GM23248 (cell line): ENCODE data around the gene ZNF277. TPM values are rescaled to one million over a fixed set of nuclear protein-coding genes. Genes with fewer than 3 reads are reported as not detected.

ENCODE experiments used
- DNase-seq: peaks from one replicate; pipeline ENCODE4 v3.0.0-alpha.2; 2015
- H2AFZ ChIP-seq: fragments of 200-600 bp; sonication (generic); 2 replicates; pipeline ENCODE4 v1.6.1; 2016; ENCODE audit warnings: antibody characterized with exemption
- H3F3A ChIP-seq: fragments of 200-600 bp; sonication (generic); 2 replicates; pipeline ENCODE4 v1.6.1; 2016; ENCODE audit warnings: mild to moderate bottlenecking, antibody characterized with exemption, mixed run types; ENCODE audit not compliant: insufficient read depth
- H3K27ac ChIP-seq: fragments of 200-600 bp; sonication (generic); 2 replicates; pipeline ENCODE4 v1.5.1; 2016; ENCODE audit warnings: mild to moderate bottlenecking
- H3K27me3 ChIP-seq: fragments of 200-600 bp; sonication (generic); replicated peaks from 2 replicates; pipeline ENCODE4 v1.6.1; 2016; ENCODE audit warnings: mild to moderate bottlenecking; ENCODE audit not compliant: insufficient read depth
- H3K36me3 ChIP-seq: fragments of 200-600 bp; sonication (generic); 2 replicates; pipeline ENCODE4 v1.6.1; 2016; ENCODE audit warnings: low read depth, mild to moderate bottlenecking
- H3K4me1 ChIP-seq: fragments of 200-600 bp; sonication (generic); 2 replicates; pipeline ENCODE4 v1.6.1; 2016; ENCODE audit warnings: mild to moderate bottlenecking; ENCODE audit not compliant: insufficient read depth
- H3K4me2 ChIP-seq: fragments of 200-600 bp; sonication (generic); one replicate; pipeline ENCODE4 v1.6.1; 2016; ENCODE audit warnings: mild to moderate bottlenecking; ENCODE audit not compliant: unreplicated experiment
- H3K4me3 ChIP-seq: fragments of 200-600 bp; sonication (generic); 2 replicates; pipeline ENCODE4 v1.5.1; 2016; ENCODE audit warnings: mild to moderate bottlenecking
- H3K79me2 ChIP-seq: fragments of 200-600 bp; sonication (generic); 2 replicates; pipeline ENCODE4 v1.6.1; 2016; ENCODE audit warnings: mild to moderate bottlenecking; ENCODE audit not compliant: insufficient read depth
- H3K9ac ChIP-seq: fragments of 200-600 bp; sonication (generic); 2 replicates; pipeline ENCODE4 v1.6.1; 2016; ENCODE audit warnings: mild to moderate bottlenecking
- H3K9me2 ChIP-seq: fragments of 200-600 bp; sonication (generic); 2 replicates; pipeline ENCODE4 v1.6.1; 2016; ENCODE audit warnings: mixed run types, mild to moderate bottlenecking, moderate library complexity; ENCODE audit not compliant: insufficient read depth
- H3K9me3 ChIP-seq: fragments of 200-600 bp; sonication (generic); one replicate; pipeline ENCODE4 v1.6.1; 2017; ENCODE audit warnings: low read depth
- H4K20me1 ChIP-seq: fragments of 200-600 bp; sonication (generic); 2 replicates; pipeline ENCODE4 v1.6.0; 2016; ENCODE audit not compliant: insufficient read depth
- EZH2 ChIP-seq: fragments of 200-600 bp; sonication (generic); IDR thresholded peaks from 2 replicates; pipeline ENCODE4 v1.6.1; 2018; ENCODE audit warnings: antibody characterized with exemption, mild to moderate bottlenecking; ENCODE audit not compliant: insufficient read depth, poor library complexity, severe bottlenecking
- EZH2phosphoT487 ChIP-seq: fragments of 200-600 bp; sonication (generic); IDR thresholded peaks from 2 replicates; pipeline ENCODE4 v1.6.1; 2018; ENCODE audit warnings: antibody characterized with exemption, moderate library complexity, mild to moderate bottlenecking, low read depth; ENCODE audit not compliant: insufficient read depth
- WGBS, 2 experiments: methylation state at CpG; one replicate each; pipeline ENCODE4 v1.1.6; 2015 to 2017; ENCODE audit warnings: low lambda C conversion rate in 2 of 2, low coverage in 1 of 2; ENCODE audit errors: missing lambda C conversion rate in 2 of 2; 5-methylcytosine and 5-hydroxymethylcytosine counted together
- in situ Hi-C: fragments of 300-500 bp; cut with MboI; formaldehyde crosslinking; loops from 2 replicates; pipeline ENCODE4 v1.15.0; 2020
- polyA plus RNA-seq: library from polyadenylated mRNA; unstranded; fragments of >200 nt; fragmentation: Nextera tagmentation; extraction: Ambion mirVana; gene quantifications from 2 replicates; pipeline ENCODE4 v1.2.1, GENCODE V29; 2016
- total RNA-seq: library from RNA; depleted of rRNA; stranded (reverse); fragments of >200 nt; shearing (Covaris generic); gene quantifications from 2 replicates; pipeline ENCODE4 v1.2.3, GENCODE V29; 2014

Gene ZNF277
- total and polyA plus RNA-seq, 2 experiments from 2014 or later: 10.0 to 25.1 TPM

DNA sequence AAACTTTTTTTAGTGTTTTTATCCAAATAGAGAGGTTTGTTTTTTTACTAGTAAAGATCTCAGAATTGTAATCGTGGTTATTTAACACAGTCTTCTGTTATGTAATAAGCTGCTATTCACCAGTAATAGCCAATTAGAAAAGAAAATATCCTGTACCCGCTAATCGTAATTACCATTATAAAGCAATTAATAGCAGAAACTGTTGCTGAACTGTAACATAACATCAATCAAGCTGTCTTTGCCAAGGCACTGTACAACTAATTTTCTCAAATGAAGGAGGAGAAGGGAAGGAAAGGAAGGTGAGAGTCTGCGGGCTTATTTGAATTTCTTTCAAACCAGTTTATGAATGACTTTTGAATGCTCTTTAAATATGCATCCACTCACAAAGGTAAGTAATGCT is 9.3 kb downstream of the ZNF277 start:
- Histone ChIP-seq H3K9me2 (no peaks in the 10 kb centered on the region), H4K20me1 (peaks cover 10% of the 10 kb centered on the region; the same call in 1 of the 2 replicates), H3K4me2 (no peak overlapping the region), H3F3A (peaks cover 14% of the 10 kb centered on the region; the same call in 1 of the 2 replicates), H3K79me2 (peaks cover 93% of the 10 kb centered on the region), H3K36me3 (no peaks in the 10 kb centered on the region), H2AFZ (no peak overlapping the region), H3K4me1 (peaks cover 18% of the 10 kb centered on the region), H3K27ac (no peak overlapping the region), H3K27me3 (no peaks in the 10 kb centered on the region), H3K9ac (no peak overlapping the region), H3K4me3 (no peak overlapping the region), H3K9me3 (no peaks in the 10 kb centered on the region)
- no peak for TF ChIP-seq EZH2phosphoT487
- TF ChIP-seq EZH2: no peak
- DNase-seq: no peak
- in situ Hi-C loops: no loop called here
- WGBS, 2 experiments: 57 to 65% methylated on average over 4 of the region's 4 CpGs

DNA sequence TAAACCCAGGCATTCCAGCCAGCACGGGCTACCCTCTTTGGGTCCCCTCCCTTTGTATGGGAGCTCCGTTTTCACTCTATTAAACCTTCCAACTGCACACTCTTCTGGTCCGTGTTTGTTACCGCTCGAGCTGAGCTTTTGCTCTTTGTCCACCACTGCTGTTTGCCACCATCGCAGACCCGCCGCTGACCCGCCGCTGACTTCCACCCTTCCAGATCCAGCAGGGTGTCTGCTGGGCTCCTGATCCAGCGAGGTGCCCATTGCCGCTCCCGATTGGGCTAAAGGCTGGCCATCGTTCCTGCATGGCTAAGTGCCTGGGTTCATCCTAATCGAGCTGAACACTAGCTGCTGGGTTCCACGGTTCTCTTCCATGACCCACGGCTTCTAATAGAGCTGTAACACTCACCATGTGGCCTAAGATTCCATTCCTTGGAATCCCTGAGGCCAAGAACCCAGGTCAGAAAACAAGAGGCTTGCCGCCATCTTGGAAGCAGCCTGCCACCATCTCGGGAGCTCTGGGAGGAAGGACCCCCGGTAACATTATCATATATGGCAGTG is 14.5 kb downstream of the ZNF277 start:
- in situ Hi-C loops: no loop called here
- DNase-seq: no peak

DNA sequence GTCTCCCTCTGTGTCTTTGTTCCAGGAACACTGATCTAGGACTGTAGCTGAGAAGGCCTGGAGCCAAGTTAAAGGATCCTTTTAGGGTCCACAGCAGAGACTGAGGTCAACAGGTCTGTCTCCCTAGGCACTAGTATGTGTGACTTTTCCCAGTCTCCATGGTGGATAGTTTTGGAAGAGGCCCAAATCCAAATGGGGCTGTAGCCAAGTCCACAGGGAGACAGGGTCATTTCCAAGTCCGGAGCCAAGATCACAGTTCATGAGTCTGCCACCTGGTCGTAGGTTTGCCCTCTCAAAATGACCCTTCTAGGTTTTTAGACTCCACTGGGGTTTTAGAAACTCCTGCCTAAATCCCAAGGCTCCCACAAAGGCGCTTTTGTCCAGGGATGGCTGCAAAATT is 16.8 kb downstream of the ZNF277 start:
- WGBS, 2 experiments: 95 to 97% methylated on average over 2 to 3 of the region's 3 CpGs
- TF ChIP-seq EZH2 (no peak), EZH2phosphoT487 (no peak)

More for the DNA sequence above, 14.5 kb downstream of the ZNF277 start:
- H2AFZ ChIP-seq: no peak overlapping the region
- no peak overlapping the region for H3K27ac ChIP-seq
- no peaks in the 10 kb centered on the region for H3K4me1 ChIP-seq
- H3K4me3 ChIP-seq: no peak overlapping the region
- 91 to 92% methylated on average over 20 of the region's 20 CpGs for WGBS, 2 experiments
- no peak for TF ChIP-seq EZH2phosphoT487
- TF ChIP-seq EZH2: no peak
- H3F3A ChIP-seq: no peaks in the 10 kb centered on the region
- no peaks in the 10 kb centered on the region for H3K27me3 ChIP-seq
- no peak overlapping the region for H3K4me2 ChIP-seq
- H3K9ac ChIP-seq: no peak overlapping the region
- no peaks in the 10 kb centered on the region for H3K36me3 ChIP-seq
- no peaks in the 10 kb centered on the region for H3K9me3 ChIP-seq
- peaks cover 88% of the 10 kb centered on the region for H3K79me2 ChIP-seq
- H3K9me2 ChIP-seq: no peaks in the 10 kb centered on the region
- H4K20me1 ChIP-seq: no peaks in the 10 kb centered on the region

GRCh38 chr7:112224186-112224585 is 17.7 kb downstream of the ZNF277 start:
- DNase-seq: no peak
- Histone ChIP-seq H3K9me2 (no peaks in the 10 kb centered on the region), H3K79me2 (peaks cover 82% of the 10 kb centered on the region), H3K9me3 (no peaks in the 10 kb centered on the region), H3K9ac (no peak overlapping the region), H3K27me3 (no peaks in the 10 kb centered on the region), H4K20me1 (no peaks in the 10 kb centered on the region), H3K4me1 (no peaks in the 10 kb centered on the region), H2AFZ (no peak overlapping the region), H3K36me3 (no peaks in the 10 kb centered on the region), H3K4me3 (no peak overlapping the region), H3K4me2 (no peak overlapping the region), H3K27ac (no peak overlapping the region), H3F3A (no peaks in the 10 kb centered on the region)
- WGBS, 2 experiments: 92 to 97% methylated on average over 2 of the region's 2 CpGs
- in situ Hi-C loops: no loop called here
- TF ChIP-seq EZH2 (no peak), EZH2phosphoT487 (no peak)

More for the DNA sequence above, 16.8 kb downstream of the ZNF277 start:
- Histone ChIP-seq H3K4me3 (no peak overlapping the region), H3K79me2 (peaks cover 79% of the 10 kb centered on the region), H3K9me3 (no peaks in the 10 kb centered on the region), H4K20me1 (no peaks in the 10 kb centered on the region), H3K9ac (no peak overlapping the region), H3K4me1 (no peaks in the 10 kb centered on the region), H3K36me3 (no peaks in the 10 kb centered on the region), H3K9me2 (no peaks in the 10 kb centered on the region), H3K27me3 (no peaks in the 10 kb centered on the region), H3F3A (no peaks in the 10 kb centered on the region), H3K27ac (no peak overlapping the region), H2AFZ (no peak overlapping the region), H3K4me2 (no peak overlapping the region)
- no peak for DNase-seq
- in situ Hi-C loops: no loop called here

DNA sequence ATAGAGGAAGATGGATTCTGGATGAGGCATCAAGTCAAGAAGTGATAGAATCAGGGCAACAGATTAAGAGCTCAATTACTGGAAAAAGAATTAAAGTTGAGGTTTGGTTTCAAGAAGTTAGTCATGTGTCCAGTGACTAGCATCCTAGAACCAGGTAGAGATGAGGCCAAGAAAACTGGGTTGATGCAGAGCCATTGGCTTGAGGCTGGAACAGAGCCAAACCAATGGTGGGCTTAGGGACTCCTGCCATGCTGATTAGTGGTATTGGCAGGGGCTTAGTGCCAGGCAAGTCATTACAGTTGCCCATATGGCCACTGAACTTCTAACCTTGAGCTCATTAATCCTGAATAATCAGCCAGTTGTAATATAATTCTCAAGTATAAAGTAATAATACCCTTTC is 18.5 kb downstream of the ZNF277 start:
- H3K36me3 ChIP-seq: no peaks in the 10 kb centered on the region
- H3F3A ChIP-seq: no peaks in the 10 kb centered on the region
- no peak overlapping the region for H3K9ac ChIP-seq
- H4K20me1 ChIP-seq: no peaks in the 10 kb centered on the region
- H3K27me3 ChIP-seq: no peaks in the 10 kb centered on the region
- TF ChIP-seq EZH2: no peak
- TF ChIP-seq EZH2phosphoT487: no peak
- H3K79me2 ChIP-seq: peaks cover 74% of the 10 kb centered on the region
- no peak overlapping the region for H3K4me3 ChIP-seq
- DNase-seq: no peak
- no peaks in the 10 kb centered on the region for H3K9me3 ChIP-seq
- no peak overlapping the region for H3K4me2 ChIP-seq
- in situ Hi-C loops: no loop called here
- no peaks in the 10 kb centered on the region for H3K9me2 ChIP-seq
- no peak overlapping the region for H2AFZ ChIP-seq
- no peaks in the 10 kb centered on the region for H3K4me1 ChIP-seq
- H3K27ac ChIP-seq: no peak overlapping the region
